GM23338 (cell line): ENCODE measurements around the gene STIM1.

Source experiments
- CTCF ChIP-seq, 2 experiments: fragments of 200-600 bp in 1 of 2; sonication (generic) in 1 of 2; conservative IDR thresholded peaks; 2 replicates each; pipeline versions ENCODE4 v1.5.1 to v1.6.1; 2016 to 2017; ENCODE audit warnings: antibody characterized with exemption in 2 of 2, low read depth in 2 of 2, mild to moderate bottlenecking in 2 of 2, moderate library complexity in 1 of 2
- REST ChIP-seq: IDR thresholded peaks from one replicate; pipeline ENCODE4 v1.6.1; 2018; ENCODE audit warnings: antibody characterized with exemption; ENCODE audit not compliant: unreplicated experiment

- TF ChIP-seq CTCF (conservative IDR thresholded peaks at IDR 0.05; ENCODE audit: low read depth in 2 of 2) (no peak), REST (no peak)
These were observed 34.5 kb upstream of the STIM1 start for GRCh38 chr11:3820971-3821370.
